PC-9 (cell line): Measurements from ENCODE around the gene G2E3. TPM values are rescaled to one million over a fixed set of nuclear protein-coding genes. Genes with fewer than 3 reads are reported as not detected.

ENCODE experiments used
- BruUV-seq: library from RNA; stranded (reverse); fragments of 400-500 nt; replicated peaks from 2 replicates; lab custom pipeline; 2021; lab: Mats Ljungman, UMichigan
- CTCF ChIA-PET: fragments of 300-600 bp; sonication (Branson Sonifier 250); formaldehyde crosslinking; loops from one replicate; lab custom pipeline; 2022; ENCODE audit warnings: antibody characterized with exemption; lab: Charles Lee
- POLR2A ChIA-PET: fragments of 300-600 bp; sonication (Branson Sonifier 250); formaldehyde crosslinking; loops from one replicate; lab custom pipeline; 2022; ENCODE audit warnings: antibody characterized with exemption; ENCODE audit not compliant: unreplicated experiment; lab: Charles Lee
- DNase-seq, 2 experiments: peaks; one replicate each; pipeline versions ENCODE4 v3.0.0 to v3.0.0-alpha.2; 2015 to 2022; ENCODE audit warnings: mixed read lengths in 1 of 2
- H2AFZ ChIP-seq: fragments of 200-600 bp; sonication (generic); 2 replicates; pipeline ENCODE4 v1.8.1; 2017; ENCODE audit warnings: antibody characterized with exemption
- H3F3A ChIP-seq: fragments of 200-600 bp; sonication (generic); 2 replicates; pipeline ENCODE4 v1.8.1; 2017; ENCODE audit warnings: antibody characterized with exemption, mild to moderate bottlenecking, low read depth; ENCODE audit not compliant: insufficient read depth
- H3K27ac ChIP-seq: fragments of 200-600 bp; sonication (generic); 2 replicates; pipeline ENCODE4 v1.6.1; 2016; ENCODE audit warnings: mixed run types
- H3K27me3 ChIP-seq: fragments of 200-600 bp; sonication (generic); 2 replicates; pipeline ENCODE4 v1.6.1; 2016; ENCODE audit warnings: low read depth, mixed run types; ENCODE audit not compliant: insufficient read depth
- H3K36me3 ChIP-seq: fragments of 200-600 bp; sonication (generic); 2 replicates; pipeline ENCODE4 v1.6.1; 2016; ENCODE audit warnings: low read depth, mixed run types
- H3K4me1 ChIP-seq: fragments of 200-600 bp; sonication (generic); replicated peaks from 2 replicates; pipeline ENCODE4 v1.6.1; 2016; ENCODE audit warnings: mixed run types; ENCODE audit not compliant: insufficient read depth
- H3K4me2 ChIP-seq: fragments of 200-600 bp; sonication (generic); 2 replicates; pipeline ENCODE4 v1.6.1; 2017; ENCODE audit warnings: mixed run types
- H3K4me3 ChIP-seq: fragments of 200-600 bp; sonication (generic); 2 replicates; pipeline ENCODE4 v1.6.1; 2016; ENCODE audit warnings: mixed run types
- H3K79me2 ChIP-seq: fragments of 200-600 bp; sonication (generic); 2 replicates; pipeline ENCODE4 v1.6.1; 2017; ENCODE audit warnings: low read depth, mixed run types
- H3K9me2 ChIP-seq: fragments of 200-600 bp; sonication (generic); 2 replicates; pipeline ENCODE4 v1.8.1; 2017; ENCODE audit warnings: mild to moderate bottlenecking; ENCODE audit not compliant: insufficient read depth
- H3K9me3 ChIP-seq: fragments of 200-600 bp; sonication (generic); 2 replicates; pipeline ENCODE4 v1.8.1; 2016; ENCODE audit warnings: low read depth; ENCODE audit not compliant: insufficient read depth
- H4K20me1 ChIP-seq: fragments of 200-600 bp; sonication (generic); 2 replicates; pipeline ENCODE4 v1.8.1; 2017; ENCODE audit not compliant: insufficient read depth
- CTCF ChIP-seq: fragments of 200-600 bp; sonication (generic); conservative IDR thresholded peaks from 2 replicates; pipeline ENCODE4 v1.6.1; 2017; ENCODE audit warnings: mixed run types, antibody characterized with exemption, mild to moderate bottlenecking, moderate library complexity
- EZH2 ChIP-seq: fragments of 200-600 bp; sonication (generic); IDR thresholded peaks from 2 replicates; pipeline ENCODE4 v1.8.0; 2017; ENCODE audit warnings: antibody characterized with exemption, low read depth
- intact Hi-C: fragments of 100-400 bp; cut with micrococcal nuclease; formaldehyde crosslinking; loops from one replicate; pipeline ENCODE4 v1.10.0; 2022; ENCODE audit not compliant: unreplicated experiment
- total RNA-seq: library from RNA; stranded (reverse); gene quantifications from 2 replicates; pipeline ENCODE4 v1.2.3, GENCODE V29; 2021

Gene G2E3
- total RNA-seq, 1 experiment from 2014 or later: 28.0 TPM

- ChIA-PET CTCF (no interaction called here), POLR2A (no interaction called here)
- no peak overlapping the region for H3K4me2 ChIP-seq
- peaks cover 77% of the 10 kb centered on the region for H3K79me2 ChIP-seq
- TF ChIP-seq CTCF (no peak), EZH2 (no peak)
- H3K36me3 ChIP-seq: no peaks in the 10 kb centered on the region
- no peaks in the 10 kb centered on the region for H3F3A ChIP-seq
- no peak overlapping the region for H3K4me3 ChIP-seq
- H3K4me1 ChIP-seq: no peaks in the 10 kb centered on the region
- H2AFZ ChIP-seq: no peak overlapping the region
- no peaks in the 10 kb centered on the region for H3K27me3 ChIP-seq
- BruUV-seq: no TSS peak
- H4K20me1 ChIP-seq: no peaks in the 10 kb centered on the region
- intact Hi-C loops: no loop called here
- no peak for DNase-seq
- no peak overlapping the region for H3K27ac ChIP-seq
- no peaks in the 10 kb centered on the region for H3K9me2 ChIP-seq
- no peaks in the 10 kb centered on the region for H3K9me3 ChIP-seq
Measured at GRCh38 chr14:30584058-30584630, 25.2 kb downstream of the G2E3 start.

- no peak overlapping the region for H2AFZ ChIP-seq
Measured at GRCh38 chr14:30585204-30585603, 26.2 kb downstream of the G2E3 start.

GRCh38 chr14:30587141-30587540 is 28.2 kb downstream of the G2E3 start:
- Histone ChIP-seq H3F3A (no peaks in the 10 kb centered on the region), H3K27ac (no peak overlapping the region), H2AFZ (no peak overlapping the region), H4K20me1 (no peaks in the 10 kb centered on the region), H3K4me2 (no peak overlapping the region), H3K9me3 (no peaks in the 10 kb centered on the region), H3K9me2 (no peaks in the 10 kb centered on the region), H3K79me2 (peaks cover 56% of the 10 kb centered on the region), H3K4me3 (no peak overlapping the region), H3K27me3 (no peaks in the 10 kb centered on the region), H3K4me1 (no peaks in the 10 kb centered on the region), H3K36me3 (no peaks in the 10 kb centered on the region)
- no TSS peak for BruUV-seq
- ChIA-PET POLR2A (no interaction called here), CTCF (no interaction called here)
- intact Hi-C loops: no loop called here
- DNase-seq: no peak
- TF ChIP-seq EZH2 (no peak), CTCF (no peak)

More at GRCh38 chr14:30585204-30585603, 26.2 kb downstream of the G2E3 start:
- no peak for TF ChIP-seq EZH2
- no peak for TF ChIP-seq CTCF
- no peak for DNase-seq
- BruUV-seq: no TSS peak
- H3K9me3 ChIP-seq: no peaks in the 10 kb centered on the region
- no peaks in the 10 kb centered on the region for H3K27me3 ChIP-seq
- no peaks in the 10 kb centered on the region for H3K36me3 ChIP-seq
- peaks cover 70% of the 10 kb centered on the region for H3K79me2 ChIP-seq
- no peak overlapping the region for H3K4me2 ChIP-seq
- H3K4me1 ChIP-seq: no peaks in the 10 kb centered on the region
- ChIA-PET CTCF (no interaction called here), POLR2A (interaction anchor here (0.6 kb wide), 1 partner anchor 979 kb away, joined by 4 read pairs; no protein-coding TSS in a partner anchor)
- no peak overlapping the region for H3K4me3 ChIP-seq
- no peaks in the 10 kb centered on the region for H3K9me2 ChIP-seq
- intact Hi-C loops: no loop called here
- H3F3A ChIP-seq: no peaks in the 10 kb centered on the region
- no peak overlapping the region for H3K27ac ChIP-seq
- H4K20me1 ChIP-seq: no peaks in the 10 kb centered on the region
